ENCODE data around the gene KATNB1.
"Not testable (repeated sequence)": the region's sequence is repeated elsewhere in the genome, so short reads cannot be mapped to it uniquely, and the experiment has no call there.

The KATNB1 gene

DNA sequence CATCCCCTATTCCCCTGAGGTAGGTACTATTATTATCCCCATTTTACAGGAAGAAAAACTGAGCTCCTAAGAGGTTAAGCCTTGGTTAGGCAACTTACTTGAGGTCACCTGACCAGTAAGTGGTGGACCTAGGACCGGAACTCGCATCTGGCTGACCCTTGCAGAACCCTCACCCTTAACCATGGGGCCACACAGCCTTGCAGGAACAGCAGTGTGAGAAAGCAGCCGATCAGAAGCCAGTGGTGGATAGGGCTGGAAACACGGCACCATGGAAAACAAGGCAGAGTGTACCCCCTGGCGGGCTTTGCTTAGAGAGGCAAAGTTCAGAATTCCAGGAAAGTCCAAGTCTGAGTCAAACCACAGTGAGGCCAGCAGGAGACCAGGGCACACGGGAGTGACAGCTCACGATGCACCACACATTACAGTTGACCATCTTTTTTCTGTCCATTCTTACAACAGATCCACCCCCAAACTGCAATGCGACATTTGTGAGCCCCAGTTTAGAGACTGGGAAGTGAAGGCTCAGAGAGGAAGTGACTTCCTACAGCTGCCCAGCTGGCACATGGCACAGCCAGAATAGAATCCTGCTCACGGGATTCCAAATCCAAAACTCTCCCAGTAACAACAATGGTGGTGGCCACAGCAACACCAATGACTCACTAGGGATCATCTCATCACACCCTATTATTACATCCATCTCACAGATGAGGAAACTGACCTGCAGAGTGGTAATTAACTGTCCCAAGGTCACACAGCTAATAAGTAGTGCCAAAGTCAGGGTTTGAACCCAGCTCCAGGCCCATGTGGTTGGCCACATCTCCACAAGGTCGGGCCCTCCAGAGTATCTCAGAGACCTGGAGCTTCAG, 46.4 kb downstream of the KATNB1 start:
- DNase-seq (ENCODE audit: low read depth) = peak; percentile 80
- TF ChIP-seq, protein P1, sequence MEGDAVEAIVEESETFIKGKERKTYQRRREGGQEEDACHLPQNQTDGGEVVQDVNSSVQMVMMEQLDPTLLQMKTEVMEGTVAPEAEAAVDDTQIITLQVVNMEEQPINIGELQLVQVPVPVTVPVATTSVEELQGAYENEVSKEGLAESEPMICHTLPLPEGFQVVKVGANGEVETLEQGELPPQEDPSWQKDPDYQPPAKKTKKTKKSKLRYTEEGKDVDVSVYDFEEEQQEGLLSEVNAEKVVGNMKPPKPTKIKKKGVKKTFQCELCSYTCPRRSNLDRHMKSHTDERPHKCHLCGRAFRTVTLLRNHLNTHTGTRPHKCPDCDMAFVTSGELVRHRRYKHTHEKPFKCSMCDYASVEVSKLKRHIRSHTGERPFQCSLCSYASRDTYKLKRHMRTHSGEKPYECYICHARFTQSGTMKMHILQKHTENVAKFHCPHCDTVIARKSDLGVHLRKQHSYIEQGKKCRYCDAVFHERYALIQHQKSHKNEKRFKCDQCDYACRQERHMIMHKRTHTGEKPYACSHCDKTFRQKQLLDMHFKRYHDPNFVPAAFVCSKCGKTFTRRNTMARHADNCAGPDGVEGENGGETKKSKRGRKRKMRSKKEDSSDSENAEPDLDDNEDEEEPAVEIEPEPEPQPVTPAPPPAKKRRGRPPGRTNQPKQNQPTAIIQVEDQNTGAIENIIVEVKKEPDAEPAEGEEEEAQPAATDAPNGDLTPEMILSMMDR (conservative IDR thresholded peaks at IDR 0.05; ENCODE audit: low read depth, low read length) = peak; percentile 45
- H3K4me3 ChIP-seq (ENCODE audit: low read depth, low read length) = no peak overlapping the region

DNA sequence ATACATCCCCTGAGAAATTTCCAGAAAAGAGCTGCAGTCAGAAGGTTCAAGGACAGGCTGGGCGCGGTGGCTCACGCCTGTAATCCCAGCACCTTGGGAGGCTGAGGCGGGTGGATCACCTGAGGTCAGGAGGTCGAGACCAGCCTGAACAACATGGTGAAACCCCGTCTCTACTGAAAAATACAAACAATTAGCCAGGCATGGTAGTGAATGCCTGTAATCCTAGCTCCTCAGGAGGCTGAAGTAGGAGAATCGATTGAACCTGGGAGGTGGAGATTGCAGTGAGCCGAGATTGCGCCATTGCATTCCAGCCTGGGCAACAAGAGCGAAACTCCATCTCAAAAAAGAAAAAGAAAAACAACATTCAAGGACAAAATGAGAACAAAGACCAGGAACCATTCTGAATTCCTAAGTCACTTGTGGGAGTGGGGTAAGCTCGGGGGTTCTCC, 47.1 kb downstream of the KATNB1 start:
- DNase-seq (ENCODE audit: low read depth) = not testable (repeated sequence)

DNA sequence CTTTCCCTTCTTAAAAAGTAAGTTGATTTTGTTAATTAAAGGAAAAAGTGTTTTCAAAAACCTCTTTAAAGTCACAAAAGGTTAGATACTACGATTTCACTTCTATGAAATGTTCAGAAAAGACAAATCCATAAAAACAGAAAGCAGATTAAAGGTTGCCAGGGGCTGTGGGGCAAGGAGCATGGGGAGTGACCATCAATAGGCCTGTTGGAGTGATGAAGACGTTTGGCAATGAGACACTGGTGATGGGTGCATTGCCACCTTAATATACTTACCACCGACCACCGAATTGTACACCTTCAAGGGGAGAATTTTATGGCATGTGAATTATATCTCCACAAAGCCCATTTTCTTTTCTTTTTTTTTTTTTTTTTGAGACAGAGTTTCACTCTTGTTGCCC, 47.5 kb downstream of the KATNB1 start:
- DNase-seq (ENCODE audit: low read depth) = no peak
- H3K4me3 ChIP-seq (ENCODE audit: low read depth, low read length) = no peak overlapping the region
- TF ChIP-seq, protein P1 (conservative IDR thresholded peaks at IDR 0.05; ENCODE audit: low read depth, low read length) = no peak

More for the DNA sequence above, 47.1 kb downstream of the KATNB1 start:
- not testable (repeated sequence) for H3K4me3 ChIP-seq (ENCODE audit: low read depth, low read length)

DNA sequence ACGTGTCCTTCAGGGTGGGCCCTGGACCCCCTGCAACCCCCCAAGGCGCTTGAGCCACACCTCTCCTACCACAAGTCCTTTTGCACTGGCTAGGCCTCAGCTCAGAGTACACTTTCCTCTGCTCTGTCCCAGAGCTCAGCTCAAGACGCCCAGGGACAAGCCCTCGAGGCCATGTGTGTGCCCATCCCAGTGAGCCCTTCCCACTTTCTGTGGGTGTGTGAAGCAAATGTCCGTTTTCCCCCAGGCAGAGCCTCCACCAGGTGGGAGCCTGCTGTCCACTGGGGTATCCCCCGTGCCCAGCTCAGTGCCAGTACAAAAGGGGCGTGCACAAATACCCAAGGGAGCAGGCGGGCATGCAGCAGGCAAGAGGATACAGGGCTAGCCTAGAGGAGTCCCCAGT, 48.3 kb downstream of the KATNB1 start:
- no peak overlapping the region for H3K4me3 ChIP-seq (ENCODE audit: low read depth, low read length)
- TF ChIP-seq, protein P1 (conservative IDR thresholded peaks at IDR 0.05; ENCODE audit: low read depth, low read length) = no peak
- no peak for DNase-seq (ENCODE audit: low read depth)

DNA sequence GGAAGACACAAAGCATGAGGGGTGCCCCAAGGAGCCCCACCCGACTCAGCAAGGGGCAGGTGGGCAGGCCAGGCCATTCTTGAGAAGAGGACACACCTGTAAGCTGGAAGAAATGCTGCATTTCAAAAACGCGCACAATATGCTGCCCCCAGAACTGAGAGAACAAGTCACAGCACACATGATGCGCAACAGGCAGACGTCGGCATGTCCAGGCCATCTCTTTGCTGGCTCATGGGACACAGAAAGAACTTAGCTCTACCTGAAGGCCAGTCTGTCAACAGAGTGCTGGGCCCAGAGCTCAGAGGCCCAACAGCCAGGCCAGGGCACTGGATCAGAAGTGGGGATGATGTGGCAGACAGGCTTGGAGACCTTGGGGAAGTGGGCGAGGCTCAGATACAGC, 48.8 kb downstream of the KATNB1 start:
- TF ChIP-seq, protein P1 (conservative IDR thresholded peaks at IDR 0.05; ENCODE audit: low read depth, low read length) = no peak
- no peak overlapping the region for H3K4me3 ChIP-seq (ENCODE audit: low read depth, low read length)
- DNase-seq (ENCODE audit: low read depth) = no peak

DNA sequence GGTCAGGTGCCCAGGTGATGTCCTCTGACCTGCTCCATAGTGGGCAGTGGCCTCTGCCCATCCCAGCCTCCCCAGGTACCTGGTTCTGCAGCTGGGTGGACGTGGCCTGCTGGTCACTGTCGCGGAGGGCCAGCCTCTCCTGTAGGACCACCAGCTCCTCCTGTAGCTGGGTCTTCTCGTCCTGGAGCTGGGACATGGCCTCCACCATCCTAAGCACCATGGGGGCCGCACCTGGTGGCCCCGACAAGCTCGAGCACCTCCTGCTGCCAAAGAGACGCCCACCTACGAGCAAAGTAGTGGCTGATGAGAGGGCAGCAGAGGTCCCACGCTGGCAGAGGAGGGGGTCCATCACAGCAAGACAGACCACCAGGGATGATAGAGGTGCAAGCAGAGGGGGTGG, 49.8 kb downstream of the KATNB1 start:
- TF ChIP-seq, protein P1 (conservative IDR thresholded peaks at IDR 0.05; ENCODE audit: low read depth, low read length) = no peak
- no peak overlapping the region for H3K4me3 ChIP-seq (ENCODE audit: low read depth, low read length)
- no peak for DNase-seq (ENCODE audit: low read depth)

DNA sequence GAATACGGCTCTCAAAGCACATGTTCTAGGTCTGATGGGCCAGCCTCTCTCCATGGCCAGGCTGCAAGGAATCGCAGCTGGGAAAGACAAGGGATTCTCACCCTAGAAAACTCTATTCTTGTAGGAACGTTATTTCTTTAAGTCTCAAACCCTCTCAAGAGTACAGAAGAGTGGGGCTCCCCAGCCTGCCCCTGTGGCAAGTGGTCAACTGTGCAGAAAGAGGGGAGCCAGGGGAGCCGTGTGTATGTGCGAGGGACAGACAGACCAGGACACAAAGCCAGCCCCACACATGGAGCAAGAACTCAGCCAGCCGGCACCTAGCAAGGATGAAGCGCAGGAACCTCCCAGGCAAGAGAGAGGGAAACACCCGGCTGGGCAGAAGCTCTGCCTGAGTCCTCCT, 50.4 kb downstream of the KATNB1 start:
- TF ChIP-seq, protein P1 (conservative IDR thresholded peaks at IDR 0.05; ENCODE audit: low read depth, low read length) = no peak
- H3K4me3 ChIP-seq (ENCODE audit: low read depth, low read length) = no peak overlapping the region
- no peak for DNase-seq (ENCODE audit: low read depth)

Data from choroid plexus epithelial cell (primary cell).